Gastrocnemius medialis (tissue), 4 donors: Measurements from ENCODE around the gene RAD51B.

Experiments used
- CTCF ChIP-seq, 5 experiments: fragments of 450-650 bp in 3 of 5; fragments of 200-600 bp in 2 of 5; sonication (generic) in 2 of 5; IDR thresholded peaks in 4 of 5; conservative IDR thresholded peaks in 1 of 5; 1 replicate in 4 of 5; 2 replicates in 1 of 5; pipeline ENCODE4 v1.5.1; 2016 to 2019; ENCODE audit warnings: antibody characterized with exemption in 5 of 5, mild to moderate bottlenecking in 3 of 5, moderate library complexity in 3 of 5
- POLR2A ChIP-seq, 2 donors: fragments of 450-650 bp; IDR thresholded peaks; one replicate each; pipeline ENCODE4 v1.6.1; 2017; ENCODE audit warnings: antibody characterized with exemption in 2 of 2, mild to moderate bottlenecking in 2 of 2, moderate library complexity in 2 of 2

- TF ChIP-seq CTCF (IDR thresholded peaks at IDR 0.05 in 4 of 5, conservative IDR thresholded peaks at IDR 0.05 in 1 of 5) (no peak), POLR2A (IDR thresholded peaks at IDR 0.05) (no peak)
Measured at GRCh38 chr14:68028075-68028474, 208.5 kb downstream of the RAD51B start.
